SK-N-SH (cell line): ENCODE measurements around the gene RAC2.
"Not testable (repeated sequence)": the region's sequence is repeated elsewhere in the genome, so short reads cannot be mapped to it uniquely, and the experiment has no call there.

Experiments used
- EP300 ChIP-seq, 2 experiments: IDR thresholded peaks; 2 replicates each; pipeline versions ENCODE4 v1.4.0 to v1.6.1; 2012; ENCODE audit warnings: borderline replicate concordance in 1 of 2, low read depth in 1 of 2, low read length in 1 of 2
- EZH2phosphoT487 ChIP-seq: fragments of 200-600 bp; sonication (generic); IDR thresholded peaks from 2 replicates; pipeline ENCODE4 v1.6.1; 2017; ENCODE audit warnings: low read depth, mixed run types, mild to moderate bottlenecking, antibody characterized with exemption, moderate library complexity, borderline replicate concordance
- FOXJ3 ChIP-seq: sonication (generic); formaldehyde crosslinking; IDR thresholded peaks from 2 replicates; pipeline ENCODE4 v1.5.1; 2020; ENCODE audit warnings: mild to moderate bottlenecking, missing genetic modification reagents
- NRF1 ChIP-seq: IDR thresholded peaks from 2 replicates; pipeline ENCODE4 v1.6.1; 2012; ENCODE audit warnings: low read depth, mild to moderate bottlenecking, low read length
- POLR2AphosphoS5 ChIP-seq: IDR thresholded peaks from 2 replicates; pipeline ENCODE4 v1.6.1; 2012; ENCODE audit warnings: low read depth, low read length
- YY1 ChIP-seq: IDR thresholded peaks from 2 replicates; pipeline ENCODE4 v1.4.0; 2012; ENCODE audit warnings: low read depth, mild to moderate bottlenecking
- TF ChIP-seq, protein P1 (sequence below): fragments of 200-600 bp; sonication (generic); IDR thresholded peaks from 2 replicates; pipeline ENCODE4 v1.6.1; 2017; ENCODE audit warnings: antibody characterized with exemption, mild to moderate bottlenecking, moderate library complexity
- TF ChIP-seq, protein P2 (sequence below): IDR thresholded peaks from 2 replicates; pipeline ENCODE4 v1.4.0; 2012; ENCODE audit warnings: low read depth
- TF ChIP-seq, protein P3 (sequence below): IDR thresholded peaks from 2 replicates; pipeline ENCODE4 v1.6.1; 2012; ENCODE audit warnings: mild to moderate bottlenecking, low read depth, low read length, moderate library complexity

DNA sequence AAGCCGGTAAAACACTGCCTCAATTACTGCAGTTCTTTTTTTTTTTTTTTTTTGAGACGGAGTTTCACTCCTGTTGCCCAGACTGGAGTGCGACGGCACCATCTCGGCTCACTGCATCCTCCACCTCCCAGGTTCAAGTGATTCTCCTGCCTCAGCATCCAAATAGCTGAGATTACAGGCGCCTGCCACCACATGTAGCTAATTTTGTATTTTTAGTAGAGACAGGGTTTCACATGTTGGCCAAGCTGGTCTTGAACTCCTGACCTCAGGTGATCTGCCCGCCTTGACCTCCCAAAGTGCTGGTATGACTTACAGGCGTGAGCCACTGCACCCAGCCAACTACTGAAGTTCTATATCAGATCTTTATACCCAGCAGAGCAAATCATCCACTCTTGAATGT is 7.8 kb upstream of the RAC2 start:
- TF ChIP-seq, protein P1, sequence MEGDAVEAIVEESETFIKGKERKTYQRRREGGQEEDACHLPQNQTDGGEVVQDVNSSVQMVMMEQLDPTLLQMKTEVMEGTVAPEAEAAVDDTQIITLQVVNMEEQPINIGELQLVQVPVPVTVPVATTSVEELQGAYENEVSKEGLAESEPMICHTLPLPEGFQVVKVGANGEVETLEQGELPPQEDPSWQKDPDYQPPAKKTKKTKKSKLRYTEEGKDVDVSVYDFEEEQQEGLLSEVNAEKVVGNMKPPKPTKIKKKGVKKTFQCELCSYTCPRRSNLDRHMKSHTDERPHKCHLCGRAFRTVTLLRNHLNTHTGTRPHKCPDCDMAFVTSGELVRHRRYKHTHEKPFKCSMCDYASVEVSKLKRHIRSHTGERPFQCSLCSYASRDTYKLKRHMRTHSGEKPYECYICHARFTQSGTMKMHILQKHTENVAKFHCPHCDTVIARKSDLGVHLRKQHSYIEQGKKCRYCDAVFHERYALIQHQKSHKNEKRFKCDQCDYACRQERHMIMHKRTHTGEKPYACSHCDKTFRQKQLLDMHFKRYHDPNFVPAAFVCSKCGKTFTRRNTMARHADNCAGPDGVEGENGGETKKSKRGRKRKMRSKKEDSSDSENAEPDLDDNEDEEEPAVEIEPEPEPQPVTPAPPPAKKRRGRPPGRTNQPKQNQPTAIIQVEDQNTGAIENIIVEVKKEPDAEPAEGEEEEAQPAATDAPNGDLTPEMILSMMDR: not testable (repeated sequence)
- not testable (repeated sequence) for TF ChIP-seq NRF1; FOXJ3 (CRISPR knock-in tag); POLR2AphosphoS5; YY1; EZH2phosphoT487; EP300 (IDR thresholded peaks at IDR 0.05; ENCODE audit: borderline replicate concordance in 1 of 2, low read depth in 1 of 2, low read length in 1 of 2)
- TF ChIP-seq, protein P2, sequence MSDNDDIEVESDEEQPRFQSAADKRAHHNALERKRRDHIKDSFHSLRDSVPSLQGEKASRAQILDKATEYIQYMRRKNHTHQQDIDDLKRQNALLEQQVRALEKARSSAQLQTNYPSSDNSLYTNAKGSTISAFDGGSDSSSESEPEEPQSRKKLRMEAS: not testable (repeated sequence)
- TF ChIP-seq, protein P3, sequence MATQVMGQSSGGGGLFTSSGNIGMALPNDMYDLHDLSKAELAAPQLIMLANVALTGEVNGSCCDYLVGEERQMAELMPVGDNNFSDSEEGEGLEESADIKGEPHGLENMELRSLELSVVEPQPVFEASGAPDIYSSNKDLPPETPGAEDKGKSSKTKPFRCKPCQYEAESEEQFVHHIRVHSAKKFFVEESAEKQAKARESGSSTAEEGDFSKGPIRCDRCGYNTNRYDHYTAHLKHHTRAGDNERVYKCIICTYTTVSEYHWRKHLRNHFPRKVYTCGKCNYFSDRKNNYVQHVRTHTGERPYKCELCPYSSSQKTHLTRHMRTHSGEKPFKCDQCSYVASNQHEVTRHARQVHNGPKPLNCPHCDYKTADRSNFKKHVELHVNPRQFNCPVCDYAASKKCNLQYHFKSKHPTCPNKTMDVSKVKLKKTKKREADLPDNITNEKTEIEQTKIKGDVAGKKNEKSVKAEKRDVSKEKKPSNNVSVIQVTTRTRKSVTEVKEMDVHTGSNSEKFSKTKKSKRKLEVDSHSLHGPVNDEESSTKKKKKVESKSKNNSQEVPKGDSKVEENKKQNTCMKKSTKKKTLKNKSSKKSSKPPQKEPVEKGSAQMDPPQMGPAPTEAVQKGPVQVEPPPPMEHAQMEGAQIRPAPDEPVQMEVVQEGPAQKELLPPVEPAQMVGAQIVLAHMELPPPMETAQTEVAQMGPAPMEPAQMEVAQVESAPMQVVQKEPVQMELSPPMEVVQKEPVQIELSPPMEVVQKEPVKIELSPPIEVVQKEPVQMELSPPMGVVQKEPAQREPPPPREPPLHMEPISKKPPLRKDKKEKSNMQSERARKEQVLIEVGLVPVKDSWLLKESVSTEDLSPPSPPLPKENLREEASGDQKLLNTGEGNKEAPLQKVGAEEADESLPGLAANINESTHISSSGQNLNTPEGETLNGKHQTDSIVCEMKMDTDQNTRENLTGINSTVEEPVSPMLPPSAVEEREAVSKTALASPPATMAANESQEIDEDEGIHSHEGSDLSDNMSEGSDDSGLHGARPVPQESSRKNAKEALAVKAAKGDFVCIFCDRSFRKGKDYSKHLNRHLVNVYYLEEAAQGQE: not testable (repeated sequence)
